SU-DHL-6 (cell line): ENCODE results near the gene MPRIP.

ENCODE experiments used
- H2AFZ ChIP-seq: fragments of 200-600 bp; sonication (generic); 2 replicates; pipeline ENCODE4 v1.6.1; 2014; ENCODE audit warnings: low read depth, mild to moderate bottlenecking, moderate library complexity, mixed read lengths, antibody characterized with exemption, low read length; ENCODE audit not compliant: severe bottlenecking
- H3F3A ChIP-seq: fragments of 200-600 bp; shearing (Covaris generic); 2 replicates; pipeline ENCODE4 v1.6.0; 2016; ENCODE audit warnings: antibody characterized with exemption, mild to moderate bottlenecking; ENCODE audit not compliant: insufficient read depth
- H3K27ac ChIP-seq: fragments of 200-600 bp; sonication (generic); 2 replicates; pipeline ENCODE4 v1.5.1; 2016; ENCODE audit warnings: low read depth, mild to moderate bottlenecking, low read length, moderate library complexity, mixed read lengths
- H3K27me3 ChIP-seq: fragments of 200-600 bp; sonication (generic), shearing (Covaris generic); 2 replicates; pipeline ENCODE4 v1.6.0; 2014; ENCODE audit warnings: mild to moderate bottlenecking, low read length
- H3K36me3 ChIP-seq: fragments of 200-600 bp; sonication (generic); 2 replicates; pipeline ENCODE4 v1.6.1; 2014; ENCODE audit warnings: mild to moderate bottlenecking, low read length, mixed read lengths
- H3K4me2 ChIP-seq: fragments of 300-600, 200-600 bp; shearing (Covaris generic), sonication (generic); 2 replicates; pipeline ENCODE4 v1.6.0; 2014; ENCODE audit warnings: low read length, low read depth, mild to moderate bottlenecking; ENCODE audit not compliant: poor library complexity, severe bottlenecking
- H3K4me3 ChIP-seq: fragments of 200-600 bp; sonication (generic); 2 replicates; pipeline ENCODE4 v1.5.1; 2014; ENCODE audit warnings: antibody characterized with exemption, low read length, mild to moderate bottlenecking, mixed read lengths; ENCODE audit not compliant: insufficient read depth, poor library complexity, severe bottlenecking
- H3K79me2 ChIP-seq: fragments of 200-600 bp; sonication (generic); 2 replicates; pipeline ENCODE4 v1.6.1; 2014; ENCODE audit warnings: mild to moderate bottlenecking, low read length, moderate library complexity; ENCODE audit not compliant: insufficient read depth
- H3K9ac ChIP-seq: fragments of 200-600 bp; sonication (generic); 2 replicates; pipeline ENCODE4 v1.7.0; 2014; ENCODE audit warnings: mild to moderate bottlenecking, low read length
- H3K9me2 ChIP-seq: fragments of 200-600 bp; sonication (generic); replicated peaks from 2 replicates; pipeline ENCODE4 v1.6.1; 2014; ENCODE audit warnings: low read length; ENCODE audit not compliant: insufficient read depth
- H3K9me3 ChIP-seq: fragments of 200-600 bp; sonication (generic); 2 replicates; pipeline ENCODE4 v1.6.1; 2014; ENCODE audit warnings: low read length, mixed read lengths; ENCODE audit not compliant: insufficient read depth
- H4K20me1 ChIP-seq: fragments of 200-600 bp; sonication (generic); 2 replicates; pipeline ENCODE4 v1.6.1; 2014; ENCODE audit warnings: low read depth, mild to moderate bottlenecking, antibody characterized with exemption, low read length, moderate library complexity, mixed read lengths
- EZH2phosphoT487 ChIP-seq: fragments of 200-600 bp; sonication (generic), shearing (Covaris generic); conservative IDR thresholded peaks from 2 replicates; pipeline ENCODE4 v1.6.1; 2018; ENCODE audit warnings: mild to moderate bottlenecking, antibody characterized with exemption, low read length, moderate library complexity, mixed read lengths
- TF ChIP-seq, protein P1 (sequence below): fragments of 200-600 bp; sonication (generic); IDR thresholded peaks from one replicate; pipeline ENCODE4 v1.5.1; 2017; ENCODE audit warnings: antibody characterized with exemption, mild to moderate bottlenecking, low read length, moderate library complexity; ENCODE audit not compliant: insufficient read depth, poor library complexity, severe bottlenecking

MPRIP gene

DNA sequence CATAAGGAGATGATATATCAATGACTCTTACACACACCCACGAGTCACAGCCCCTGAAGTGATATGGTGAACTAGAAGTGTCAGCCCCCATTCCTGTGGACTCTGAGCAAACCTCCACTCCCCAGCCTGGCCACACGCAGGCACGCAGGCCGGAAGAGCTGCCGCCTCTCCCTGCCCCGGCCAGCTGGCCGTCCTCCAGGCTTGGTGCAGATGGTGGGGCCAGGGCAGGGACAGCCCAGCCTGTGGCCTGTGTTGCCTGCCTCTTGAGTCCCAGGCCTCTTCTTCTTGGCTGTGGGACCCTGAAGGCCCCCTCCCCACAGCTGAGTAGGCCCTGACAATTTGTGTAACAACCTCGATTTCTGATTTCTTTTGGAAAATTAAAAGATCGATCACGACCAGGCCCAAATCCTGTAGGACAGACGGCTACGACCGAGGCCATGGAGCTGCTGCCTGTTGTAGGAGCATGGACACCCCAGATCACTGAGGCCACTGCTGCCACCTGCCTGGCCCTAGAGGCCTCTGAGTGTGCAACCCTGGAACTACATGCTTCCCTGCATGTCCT is 10.0 kb upstream of the MPRIP start:
- no peaks in the 10 kb centered on the region for H3K9me3 ChIP-seq
- no peaks in the 10 kb centered on the region for H3K9me2 ChIP-seq
- no peaks in the 10 kb centered on the region for H3F3A ChIP-seq
- no peaks in the 10 kb centered on the region for H3K36me3 ChIP-seq
- H3K27ac ChIP-seq = no peak overlapping the region
- no peak overlapping the region for H2AFZ ChIP-seq
- no peaks in the 10 kb centered on the region for H3K27me3 ChIP-seq
- no peak overlapping the region for H3K4me2 ChIP-seq
- no peak overlapping the region for H3K9ac ChIP-seq
- H4K20me1 ChIP-seq = no peaks in the 10 kb centered on the region
- no peaks in the 10 kb centered on the region for H3K79me2 ChIP-seq
- H3K4me3 ChIP-seq = no peak overlapping the region
- TF ChIP-seq, protein P1, sequence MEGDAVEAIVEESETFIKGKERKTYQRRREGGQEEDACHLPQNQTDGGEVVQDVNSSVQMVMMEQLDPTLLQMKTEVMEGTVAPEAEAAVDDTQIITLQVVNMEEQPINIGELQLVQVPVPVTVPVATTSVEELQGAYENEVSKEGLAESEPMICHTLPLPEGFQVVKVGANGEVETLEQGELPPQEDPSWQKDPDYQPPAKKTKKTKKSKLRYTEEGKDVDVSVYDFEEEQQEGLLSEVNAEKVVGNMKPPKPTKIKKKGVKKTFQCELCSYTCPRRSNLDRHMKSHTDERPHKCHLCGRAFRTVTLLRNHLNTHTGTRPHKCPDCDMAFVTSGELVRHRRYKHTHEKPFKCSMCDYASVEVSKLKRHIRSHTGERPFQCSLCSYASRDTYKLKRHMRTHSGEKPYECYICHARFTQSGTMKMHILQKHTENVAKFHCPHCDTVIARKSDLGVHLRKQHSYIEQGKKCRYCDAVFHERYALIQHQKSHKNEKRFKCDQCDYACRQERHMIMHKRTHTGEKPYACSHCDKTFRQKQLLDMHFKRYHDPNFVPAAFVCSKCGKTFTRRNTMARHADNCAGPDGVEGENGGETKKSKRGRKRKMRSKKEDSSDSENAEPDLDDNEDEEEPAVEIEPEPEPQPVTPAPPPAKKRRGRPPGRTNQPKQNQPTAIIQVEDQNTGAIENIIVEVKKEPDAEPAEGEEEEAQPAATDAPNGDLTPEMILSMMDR = no peak
- no peak for TF ChIP-seq EZH2phosphoT487

DNA sequence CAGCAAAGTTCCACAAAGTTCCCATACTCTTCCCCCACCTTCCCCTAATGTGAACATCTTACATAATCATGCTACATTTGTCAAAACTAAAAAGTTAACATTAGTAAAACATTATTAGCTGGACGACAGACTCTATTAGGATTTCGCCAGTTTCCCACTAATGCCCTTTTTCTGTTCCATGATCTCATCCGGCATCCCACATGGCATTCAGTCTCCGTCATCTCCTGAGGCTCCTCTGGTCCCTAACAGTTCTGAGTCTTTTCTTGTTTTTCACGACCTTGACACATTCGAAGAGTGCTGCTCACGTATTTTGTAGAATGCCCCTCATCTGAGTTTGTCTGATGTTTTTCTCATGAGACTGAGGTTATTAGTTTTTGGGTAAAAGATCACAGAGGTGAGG is 8.8 kb upstream of the MPRIP start:
- H4K20me1 ChIP-seq = no peaks in the 10 kb centered on the region
- H3F3A ChIP-seq = no peaks in the 10 kb centered on the region
- no peaks in the 10 kb centered on the region for H3K27me3 ChIP-seq
- H2AFZ ChIP-seq = no peak overlapping the region
- H3K27ac ChIP-seq = no peak overlapping the region
- H3K4me3 ChIP-seq = no peak overlapping the region
- no peaks in the 10 kb centered on the region for H3K9me3 ChIP-seq
- H3K79me2 ChIP-seq = no peaks in the 10 kb centered on the region
- no peaks in the 10 kb centered on the region for H3K36me3 ChIP-seq
- H3K9ac ChIP-seq = no peak overlapping the region
- no peak for TF ChIP-seq EZH2phosphoT487
- TF ChIP-seq, protein P1 = no peak
- H3K9me2 ChIP-seq = no peaks in the 10 kb centered on the region
- H3K4me2 ChIP-seq = no peak overlapping the region

DNA sequence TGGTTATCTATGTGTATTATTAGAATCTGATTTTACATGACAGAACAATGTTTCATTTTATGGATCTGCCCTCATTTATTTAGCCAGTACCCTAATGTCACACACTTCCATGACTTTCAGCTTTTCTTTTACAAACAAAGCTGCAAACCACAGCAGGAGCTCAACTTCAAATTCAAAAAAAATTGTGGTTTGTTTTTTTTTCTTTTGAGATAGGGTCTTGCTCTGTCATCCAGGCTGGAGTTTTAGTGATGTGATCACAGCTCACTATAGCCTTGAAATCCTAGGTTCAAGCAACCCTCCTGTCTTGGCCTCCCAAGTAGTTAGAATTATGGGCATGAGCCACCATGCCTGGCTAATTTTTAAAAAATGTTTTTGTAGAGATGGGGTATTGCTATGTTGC is 8.2 kb upstream of the MPRIP start:
- H2AFZ ChIP-seq = no peak overlapping the region
- no peak overlapping the region for H3K27ac ChIP-seq
- H3K79me2 ChIP-seq = no peaks in the 10 kb centered on the region
- no peaks in the 10 kb centered on the region for H3K36me3 ChIP-seq
- TF ChIP-seq, protein P1 = no peak
- TF ChIP-seq EZH2phosphoT487 = no peak
- no peaks in the 10 kb centered on the region for H3K27me3 ChIP-seq
- H3K9me3 ChIP-seq = no peaks in the 10 kb centered on the region
- H3K4me3 ChIP-seq = no peak overlapping the region
- H4K20me1 ChIP-seq = no peaks in the 10 kb centered on the region
- H3K9ac ChIP-seq = no peak overlapping the region
- no peak overlapping the region for H3K4me2 ChIP-seq
- H3F3A ChIP-seq = no peaks in the 10 kb centered on the region
- H3K9me2 ChIP-seq = no peaks in the 10 kb centered on the region
